SH-SY5Y (cell line): ENCODE measurements around the gene PLOD2.

Experiments used
- GATA2 ChIP-seq: IDR thresholded peaks from 2 replicates; pipeline ENCODE4 v1.6.1; 2011; ENCODE audit warnings: mild to moderate bottlenecking, low read depth, low read length
- GATA3 ChIP-seq: IDR thresholded peaks from 2 replicates; pipeline ENCODE4 v1.6.1; 2011; ENCODE audit warnings: low read depth, mild to moderate bottlenecking, low read length, moderate library complexity

PLOD2 gene

GRCh38 chr3:146071632-146072031, 89.4 kb downstream of the PLOD2 start:
- TF ChIP-seq GATA2 (no peak), GATA3 (no peak)

GRCh38 chr3:146067048-146067447, 93.9 kb downstream of the PLOD2 start:
- TF ChIP-seq GATA2 (no peak), GATA3 (no peak)

- TF ChIP-seq GATA2 (no peak), GATA3 (no peak)
Observed at GRCh38 chr3:146065573-146066006, 95.4 kb downstream of the PLOD2 start.

- TF ChIP-seq GATA3, result no peak
Observed at GRCh38 chr3:146058241-146058640, 102.7 kb downstream of the PLOD2 start.

GRCh38 chr3:146052791-146053310, 108.1 kb downstream of the PLOD2 start:
- TF ChIP-seq GATA3 (no peak), GATA2 (no peak)

GRCh38 chr3:146052056-146052790, 108.8 kb downstream of the PLOD2 start:
- TF ChIP-seq GATA2 (no peak), GATA3 (no peak)

- TF ChIP-seq GATA3 (no peak), GATA2 (no peak)
Observed at GRCh38 chr3:146050691-146051090, 110.3 kb downstream of the PLOD2 start.

- TF ChIP-seq GATA2, result no peak
- no peak for TF ChIP-seq GATA3
Observed at GRCh38 chr3:146047485-146047884, 113.5 kb downstream of the PLOD2 start.

GRCh38 chr3:146044046-146044445, 116.9 kb downstream of the PLOD2 start:
- TF ChIP-seq GATA2 (no peak), GATA3 (no peak)

GRCh38 chr3:146040630-146041029, 120.4 kb downstream of the PLOD2 start:
- TF ChIP-seq GATA2, result no peak
- TF ChIP-seq GATA3, result no peak

- TF ChIP-seq GATA2 (no peak), GATA3 (no peak)
Observed at GRCh38 chr3:146037697-146038096, 123.3 kb downstream of the PLOD2 start.

GRCh38 chr3:146036281-146036680, 124.7 kb downstream of the PLOD2 start:
- no peak for TF ChIP-seq GATA2
- no peak for TF ChIP-seq GATA3

GRCh38 chr3:146035366-146035765, 125.6 kb downstream of the PLOD2 start:
- TF ChIP-seq GATA3 (no peak), GATA2 (no peak)

GRCh38 chr3:146033950-146034349, 127.0 kb downstream of the PLOD2 start:
- TF ChIP-seq GATA3 (no peak), GATA2 (no peak)

- TF ChIP-seq GATA3 (no peak), GATA2 (no peak)
Observed at GRCh38 chr3:146026547-146026946, 134.4 kb downstream of the PLOD2 start.
